RKO (cell line): ENCODE measurements around the gene PPARGC1A.

ENCODE experiments used
- DNase-seq: peaks from one replicate; pipeline ENCODE4 v3.0.0-alpha.2; 2016; ENCODE audit warnings: low spot score

PPARGC1A gene

GRCh38 chr4:23878912-23879732, 10.7 kb downstream of the PPARGC1A start:
- DNase-seq = no peak

GRCh38 chr4:23878246-23878891, 11.5 kb downstream of the PPARGC1A start:
- DNase-seq = no peak

GRCh38 chr4:23877758-23878229, 12.1 kb downstream of the PPARGC1A start:
- DNase-seq = no peak

- DNase-seq = no peak
These were observed 13.3 kb downstream of the PPARGC1A start for GRCh38 chr4:23876418-23877089.

GRCh38 chr4:23875317-23875716, 14.5 kb downstream of the PPARGC1A start:
- DNase-seq = no peak

GRCh38 chr4:23874536-23874901, 15.3 kb downstream of the PPARGC1A start:
- DNase-seq = no peak

GRCh38 chr4:23873717-23874535, 15.9 kb downstream of the PPARGC1A start:
- no peak for DNase-seq

- no peak for DNase-seq
These were observed 18.4 kb downstream of the PPARGC1A start for GRCh38 chr4:23871426-23871825.

GRCh38 chr4:23866450-23867075, 23.3 kb downstream of the PPARGC1A start:
- DNase-seq = no peak

GRCh38 chr4:23861897-23862296, 27.9 kb downstream of the PPARGC1A start:
- no peak for DNase-seq

GRCh38 chr4:23860919-23861318, 28.9 kb downstream of the PPARGC1A start:
- no peak for DNase-seq

GRCh38 chr4:23857367-23857959, 32.4 kb downstream of the PPARGC1A start:
- DNase-seq = no peak

GRCh38 chr4:23856630-23857029, 33.2 kb downstream of the PPARGC1A start:
- no peak for DNase-seq

GRCh38 chr4:23855912-23856605, 33.8 kb downstream of the PPARGC1A start:
- DNase-seq = no peak

- DNase-seq = no peak
These were observed 35.7 kb downstream of the PPARGC1A start for GRCh38 chr4:23853986-23854660.

GRCh38 chr4:23851464-23851863, 38.4 kb downstream of the PPARGC1A start:
- no peak for DNase-seq

- no peak for DNase-seq
These were observed 42.7 kb downstream of the PPARGC1A start for GRCh38 chr4:23847158-23847557.

GRCh38 chr4:23844961-23845360, 44.9 kb downstream of the PPARGC1A start:
- no peak for DNase-seq

GRCh38 chr4:23839279-23839678, 50.6 kb downstream of the PPARGC1A start:
- no peak for DNase-seq

GRCh38 chr4:23838607-23839006, 51.2 kb downstream of the PPARGC1A start:
- DNase-seq = no peak
